MM.1S (cell line): ENCODE results near the gene LRRC49.

Experiments used
- DNase-seq: peaks from one replicate; pipeline ENCODE4 v3.0.0-alpha.2; 2015
- H2AFZ ChIP-seq: fragments of 300-600 bp; sonication (generic); 2 replicates; pipeline ENCODE4 v1.6.0; 2016; ENCODE audit warnings: antibody characterized with exemption, low read length
- H3F3A ChIP-seq: fragments of 300-600 bp; sonication (generic); 2 replicates; pipeline ENCODE4 v1.6.1; 2016; ENCODE audit warnings: mild to moderate bottlenecking, antibody characterized with exemption, low read length, moderate library complexity, mixed read lengths; ENCODE audit not compliant: insufficient read depth
- H3K27ac ChIP-seq: fragments of 300-600 bp; sonication (generic); 2 replicates; pipeline ENCODE4 v1.5.1; 2016; ENCODE audit warnings: mild to moderate bottlenecking, low read length
- H3K27me3 ChIP-seq: fragments of 300-600 bp; sonication (generic); replicated peaks from 2 replicates; pipeline ENCODE4 v1.6.0; 2016; ENCODE audit warnings: low read length; ENCODE audit not compliant: insufficient read depth
- H3K36me3 ChIP-seq: fragments of 300-600 bp; sonication (generic); replicated peaks from 2 replicates; pipeline ENCODE4 v1.6.1; 2016; ENCODE audit warnings: mild to moderate bottlenecking, low read length, mixed read lengths; ENCODE audit not compliant: insufficient read depth
- H3K4me1 ChIP-seq: fragments of 300-600 bp; sonication (generic); 2 replicates; pipeline ENCODE4 v1.6.1; 2016; ENCODE audit warnings: low read length, mixed read lengths
- H3K4me2 ChIP-seq: fragments of 300-600 bp; sonication (generic); 2 replicates; pipeline ENCODE4 v1.6.0; 2016; ENCODE audit warnings: low read depth, low read length
- H3K4me3 ChIP-seq: fragments of 300-600 bp; sonication (generic); 2 replicates; pipeline ENCODE4 v1.5.1; 2016; ENCODE audit warnings: low read length, mixed read lengths
- H3K79me2 ChIP-seq: fragments of 300-600 bp; sonication (generic); 2 replicates; pipeline ENCODE4 v1.6.1; 2016; ENCODE audit warnings: mixed run types, low read length, mixed read lengths
- H3K9ac ChIP-seq: fragments of 300-600 bp; sonication (generic); 2 replicates; pipeline ENCODE4 v1.6.1; 2016; ENCODE audit warnings: low read length, mixed read lengths
- H3K9me2 ChIP-seq: fragments of 300-600 bp; sonication (generic); replicated peaks from 2 replicates; pipeline ENCODE4 v1.6.1; 2016; ENCODE audit warnings: mild to moderate bottlenecking, low read length, mixed read lengths; ENCODE audit not compliant: insufficient read depth
- H3K9me3 ChIP-seq: fragments of 300-600 bp; sonication (generic); replicated peaks from 2 replicates; pipeline ENCODE4 v1.6.1; 2016; ENCODE audit warnings: mild to moderate bottlenecking, low read length, mixed read lengths; ENCODE audit not compliant: insufficient read depth
- H4K20me1 ChIP-seq: fragments of 300-600 bp; sonication (generic); 2 replicates; pipeline ENCODE4 v1.6.1; 2016; ENCODE audit warnings: mild to moderate bottlenecking, low read length, moderate library complexity, mixed read lengths; ENCODE audit not compliant: insufficient read depth
- CTCF ChIP-seq: fragments of 300-600 bp; sonication (generic); IDR thresholded peaks from 2 replicates; pipeline ENCODE4 v1.5.1; 2016; ENCODE audit warnings: antibody characterized with exemption, low read length, mixed read lengths
- EZH2 ChIP-seq: fragments of 300-600 bp; sonication (generic); optimal IDR thresholded peaks from 2 replicates; pipeline ENCODE3; 2017; ENCODE audit warnings: low read depth, mild to moderate bottlenecking, antibody characterized with exemption, low read length, mixed read lengths
- EZH2phosphoT487 ChIP-seq: fragments of 300-600 bp; sonication (generic); IDR thresholded peaks from 2 replicates; pipeline ENCODE4 v1.6.1; 2018; ENCODE audit warnings: antibody characterized with exemption, low read length

LRRC49 gene

GRCh38 chr15:70976851-70977250, 84.2 kb downstream of the LRRC49 start:
- H3K4me1 ChIP-seq, result no peaks in the 10 kb centered on the region
- H4K20me1 ChIP-seq, result no peaks in the 10 kb centered on the region
- H3K36me3 ChIP-seq, result no peaks in the 10 kb centered on the region
- H3K79me2 ChIP-seq, result no peaks in the 10 kb centered on the region
- no peak overlapping the region for H3K4me2 ChIP-seq
- H3K9me2 ChIP-seq, result no peaks in the 10 kb centered on the region
- DNase-seq, result no peak
- H3F3A ChIP-seq, result no peaks in the 10 kb centered on the region
- H3K9ac ChIP-seq, result no peak overlapping the region
- no peak overlapping the region for H3K27ac ChIP-seq
- no peak overlapping the region for H2AFZ ChIP-seq
- H3K9me3 ChIP-seq, result no peaks in the 10 kb centered on the region
- TF ChIP-seq EZH2phosphoT487 (no peak), CTCF (no peak), EZH2 (no peak)
- H3K4me3 ChIP-seq, result no peak overlapping the region
- no peaks in the 10 kb centered on the region for H3K27me3 ChIP-seq

- H3K9ac ChIP-seq, result no peak overlapping the region
- no peaks in the 10 kb centered on the region for H3K4me1 ChIP-seq
- no peaks in the 10 kb centered on the region for H3F3A ChIP-seq
- no peak for DNase-seq
- H3K27me3 ChIP-seq, result no peaks in the 10 kb centered on the region
- no peak overlapping the region for H3K4me2 ChIP-seq
- no peak overlapping the region for H3K27ac ChIP-seq
- H3K9me3 ChIP-seq, result no peaks in the 10 kb centered on the region
- H3K4me3 ChIP-seq, result no peak overlapping the region
- H4K20me1 ChIP-seq, result no peaks in the 10 kb centered on the region
- H3K9me2 ChIP-seq, result no peaks in the 10 kb centered on the region
- H3K36me3 ChIP-seq, result no peaks in the 10 kb centered on the region
- H3K79me2 ChIP-seq, result no peaks in the 10 kb centered on the region
- TF ChIP-seq CTCF (no peak), EZH2phosphoT487 (no peak), EZH2 (no peak)
- no peak overlapping the region for H2AFZ ChIP-seq
Observed at GRCh38 chr15:70995383-70995970, 102.9 kb downstream of the LRRC49 start.

- Histone ChIP-seq H3K79me2 (no peaks in the 10 kb centered on the region), H3K27ac (no peak overlapping the region), H3K9ac (no peak overlapping the region), H3K9me3 (no peaks in the 10 kb centered on the region), H3K4me1 (peaks cover 6% of the 10 kb centered on the region; the same call in 1 of the 2 replicates), H2AFZ (no peak overlapping the region), H3K4me3 (no peak overlapping the region), H3F3A (no peaks in the 10 kb centered on the region), H3K36me3 (no peaks in the 10 kb centered on the region), H4K20me1 (no peaks in the 10 kb centered on the region), H3K4me2 (no peak overlapping the region), H3K27me3 (no peaks in the 10 kb centered on the region), H3K9me2 (no peaks in the 10 kb centered on the region)
- TF ChIP-seq CTCF, result no peak
- no peak for TF ChIP-seq EZH2
- TF ChIP-seq EZH2phosphoT487, result no peak
- DNase-seq, result no peak
Observed at GRCh38 chr15:70998319-70998718, 105.7 kb downstream of the LRRC49 start.
